Stimulated activated CD4-positive, alpha-beta T cell treated with anti-CD3 and anti-CD28 coated beads, TNF-alpha, amount 100 ng/mL, for 48 hours (primary cell): ENCODE measurements around the gene TXNRD2.

Experiments used
- DNase-seq, 3 donors: peaks; one replicate each; pipeline ENCODE4 v3.0.0-alpha.2; 2020; ENCODE audit warnings: low read depth in 3 of 3

The TXNRD2 gene

GRCh38 chr22:19979712-19980493 lies 38.3 kb upstream of the TXNRD2 start:
- DNase-seq = no peak

- DNase-seq = no peak
Measured at GRCh38 chr22:19978748-19979147, 37.1 kb upstream of the TXNRD2 start.

DNA sequence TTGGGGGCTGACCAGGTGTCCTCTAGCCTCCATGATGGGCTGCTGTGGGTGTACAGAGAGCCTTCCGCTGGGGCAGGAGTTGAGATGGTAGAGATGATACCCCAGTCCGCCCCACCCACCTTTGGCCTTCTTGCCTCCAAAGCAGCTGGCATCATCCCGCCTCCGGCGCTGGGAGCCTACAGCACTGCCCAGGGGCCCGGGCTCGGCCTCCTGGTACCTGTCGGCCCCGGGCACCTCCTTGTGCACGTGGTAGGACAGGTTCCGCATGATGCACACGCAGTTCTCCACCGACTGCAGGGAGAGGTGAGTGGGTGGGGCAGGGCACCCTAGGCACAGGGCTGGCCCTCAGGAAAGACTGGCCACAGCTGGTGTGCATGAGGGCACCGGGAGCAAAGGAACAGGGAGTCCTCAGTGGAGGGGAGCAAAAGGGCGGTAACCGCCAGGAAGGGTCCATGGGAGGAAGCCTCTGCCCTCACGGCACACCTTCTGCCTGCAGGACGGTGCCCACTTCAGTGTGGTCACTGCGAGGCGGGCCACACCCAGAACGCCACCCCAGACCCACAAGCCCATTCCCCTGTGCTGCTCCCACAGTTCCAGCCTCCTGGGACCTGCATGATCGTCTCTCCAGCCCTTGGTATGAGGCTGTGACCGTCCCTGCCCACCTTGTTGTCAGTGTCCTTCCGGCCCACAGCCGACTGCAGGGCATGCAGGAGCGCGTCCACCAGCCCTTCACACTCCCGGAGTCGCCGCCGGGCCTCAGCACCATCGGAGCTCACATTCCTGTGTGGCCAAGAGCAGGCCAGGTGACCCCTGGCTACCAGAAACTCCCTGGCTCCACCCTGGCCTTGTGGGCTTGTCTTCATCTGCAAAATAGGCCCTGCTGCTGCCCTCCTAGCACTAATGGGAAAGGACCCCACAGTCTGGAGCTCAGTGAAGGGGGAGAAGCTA lies 36.0 kb upstream of the TXNRD2 start:
- no peak for DNase-seq

DNA sequence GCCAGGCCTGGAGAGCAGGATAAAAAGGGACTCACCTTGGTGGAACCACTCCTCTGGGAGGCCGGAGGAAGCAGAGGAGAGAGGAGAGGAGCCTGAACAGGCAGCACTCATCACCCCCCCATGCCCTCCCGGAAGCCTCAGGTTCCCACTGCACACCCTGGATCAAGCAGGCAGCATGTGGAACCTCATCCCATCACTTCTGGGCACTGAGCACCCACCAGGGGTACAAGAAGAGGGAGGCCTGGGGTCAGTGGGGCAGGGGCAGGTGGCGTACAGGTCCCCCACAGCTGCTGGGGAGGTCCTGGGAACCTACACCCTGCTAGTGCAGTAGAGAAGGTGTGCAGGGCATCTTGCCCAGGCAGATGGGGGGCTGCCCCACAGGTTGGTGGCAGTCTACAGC lies 35.1 kb upstream of the TXNRD2 start:
- DNase-seq = no peak

DNA sequence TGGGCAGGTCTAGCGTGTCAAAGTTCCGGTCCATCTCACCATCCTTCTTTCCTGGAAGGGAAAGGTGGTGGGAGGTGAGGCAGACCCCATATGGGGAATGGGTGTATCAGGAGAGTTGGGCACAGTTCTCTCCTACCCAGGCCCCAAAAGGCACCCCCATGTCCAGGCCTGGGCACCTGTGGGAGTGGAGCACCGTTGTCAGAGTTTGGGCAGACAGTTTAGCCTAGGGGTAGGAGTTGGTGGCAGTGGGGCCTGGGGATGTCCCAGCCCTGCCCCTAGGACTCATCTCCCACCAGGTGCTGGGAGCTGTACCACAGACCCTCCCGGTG lies 34.1 kb upstream of the TXNRD2 start:
- DNase-seq = no peak

DNA sequence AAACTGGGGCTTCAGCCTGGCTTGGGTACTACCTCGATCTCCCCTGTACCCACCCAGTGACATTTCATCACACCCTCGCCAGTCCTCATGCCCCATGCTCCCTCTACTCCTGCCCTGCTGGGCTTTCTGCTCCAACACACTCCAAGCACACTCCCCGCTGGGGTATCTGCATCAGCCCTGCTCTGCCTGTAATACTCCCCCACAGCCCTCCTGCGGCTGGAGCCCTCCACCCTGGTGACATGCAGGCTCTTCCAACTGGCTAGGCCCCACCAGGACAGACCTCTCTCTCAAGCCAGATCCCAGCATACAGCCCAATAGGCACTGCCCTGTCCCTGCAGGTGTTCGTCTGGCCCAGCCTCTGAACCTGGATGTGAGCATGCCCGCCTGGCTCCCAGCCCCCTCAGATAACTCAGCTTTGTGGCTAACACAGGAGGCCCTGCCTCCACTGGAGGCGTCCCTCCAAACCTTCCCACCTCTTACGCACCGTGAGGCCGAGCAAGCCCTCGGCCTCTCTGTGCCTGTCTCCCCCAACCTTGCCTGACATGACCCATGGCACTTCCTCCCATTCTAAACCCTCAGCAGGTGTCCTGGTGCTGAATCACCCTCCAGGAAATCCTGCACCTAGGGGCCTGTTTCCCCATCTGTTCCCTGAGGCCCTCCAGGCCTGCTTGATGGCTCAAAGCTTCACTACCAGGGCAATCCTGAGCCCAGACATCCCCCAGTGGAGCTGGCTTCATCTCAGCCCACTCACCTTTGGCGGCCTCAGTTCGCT lies 33.5 kb upstream of the TXNRD2 start:
- no peak for DNase-seq

- no peak for DNase-seq
Measured at GRCh38 chr22:19974268-19974861, 32.7 kb upstream of the TXNRD2 start.

DNA sequence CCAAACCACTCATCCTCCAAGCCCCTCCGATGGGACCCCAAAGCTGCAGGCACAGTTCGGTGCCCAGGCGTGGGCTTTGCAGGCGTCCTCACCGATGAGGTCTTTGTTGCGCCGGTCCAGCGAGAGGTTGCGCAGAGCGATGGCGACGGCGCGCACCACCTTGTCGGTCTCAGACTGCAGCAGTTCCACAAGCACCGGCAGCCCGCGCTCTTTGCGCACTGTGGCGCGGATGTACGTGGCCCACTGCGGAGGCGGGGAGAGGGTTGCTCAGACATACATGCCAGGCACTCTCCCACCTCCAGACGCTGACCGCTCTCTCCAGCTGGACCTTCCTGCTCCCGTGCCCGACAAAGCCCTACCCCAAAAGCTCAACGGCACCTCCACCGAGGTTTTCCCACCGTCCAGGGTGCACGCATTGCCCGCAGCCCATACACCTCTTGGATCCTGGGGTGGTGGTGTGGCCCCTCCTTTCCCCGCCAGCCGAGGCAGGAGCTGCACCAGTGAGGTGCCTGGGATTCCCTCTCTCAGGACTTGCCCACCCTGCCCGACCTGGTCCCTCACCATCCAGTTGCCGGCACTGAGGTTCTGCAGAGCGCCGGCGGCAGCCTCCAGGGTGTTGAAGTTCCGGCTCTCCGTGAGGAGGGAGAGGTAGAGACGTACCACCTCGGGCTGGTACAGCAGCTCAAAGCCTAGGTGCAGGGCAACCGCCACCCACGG lies 32.1 kb upstream of the TXNRD2 start:
- no peak for DNase-seq

GRCh38 chr22:19972652-19973550 lies 31.3 kb upstream of the TXNRD2 start:
- DNase-seq = no peak

- DNase-seq = no peak
Measured at GRCh38 chr22:19972251-19972650, 30.6 kb upstream of the TXNRD2 start.

DNA sequence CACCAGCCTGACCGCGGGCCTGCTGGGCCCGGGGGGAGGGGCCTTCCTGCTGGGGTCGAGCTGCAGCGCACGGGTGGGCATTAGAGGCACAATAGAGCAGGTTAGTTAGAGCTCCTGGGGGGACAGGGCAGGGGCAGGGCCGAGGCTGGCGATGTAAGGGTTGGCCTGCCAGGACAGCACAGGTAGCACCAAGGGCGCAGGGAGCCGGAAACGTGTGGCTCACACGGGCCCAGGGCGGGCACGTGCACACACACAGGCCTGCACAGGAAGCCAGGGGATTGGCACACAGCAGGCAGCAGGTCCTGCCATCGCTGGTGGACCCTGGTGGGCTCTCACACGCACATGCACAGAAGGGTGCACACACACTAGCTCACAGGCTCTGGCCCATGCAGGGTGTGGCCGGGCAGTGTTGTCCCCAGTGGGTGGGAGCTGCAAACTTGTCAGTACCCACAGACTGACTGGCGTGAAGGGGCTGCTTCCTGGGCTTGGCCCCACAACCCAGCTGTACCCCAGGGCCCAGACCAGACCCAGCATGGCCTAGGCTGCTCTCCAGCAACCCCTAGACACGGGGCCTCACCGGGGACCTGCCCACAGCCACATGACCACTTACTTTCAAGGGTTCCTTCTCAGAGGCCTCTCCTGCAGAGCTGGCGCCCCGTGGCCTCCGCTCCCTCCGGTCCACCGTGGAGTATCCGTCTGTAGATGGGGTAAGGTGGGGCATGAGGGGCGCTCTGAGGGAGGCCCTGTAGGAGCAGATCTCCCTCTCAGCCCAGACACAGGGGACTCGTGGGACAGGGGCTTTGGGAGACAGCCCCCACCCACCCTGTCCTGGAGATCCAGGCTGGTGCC lies 29.9 kb upstream of the TXNRD2 start:
- no peak for DNase-seq

GRCh38 chr22:19970479-19971275 lies 29.1 kb upstream of the TXNRD2 start:
- DNase-seq = peak; percentile 54 to 71 (median 70)

DNA sequence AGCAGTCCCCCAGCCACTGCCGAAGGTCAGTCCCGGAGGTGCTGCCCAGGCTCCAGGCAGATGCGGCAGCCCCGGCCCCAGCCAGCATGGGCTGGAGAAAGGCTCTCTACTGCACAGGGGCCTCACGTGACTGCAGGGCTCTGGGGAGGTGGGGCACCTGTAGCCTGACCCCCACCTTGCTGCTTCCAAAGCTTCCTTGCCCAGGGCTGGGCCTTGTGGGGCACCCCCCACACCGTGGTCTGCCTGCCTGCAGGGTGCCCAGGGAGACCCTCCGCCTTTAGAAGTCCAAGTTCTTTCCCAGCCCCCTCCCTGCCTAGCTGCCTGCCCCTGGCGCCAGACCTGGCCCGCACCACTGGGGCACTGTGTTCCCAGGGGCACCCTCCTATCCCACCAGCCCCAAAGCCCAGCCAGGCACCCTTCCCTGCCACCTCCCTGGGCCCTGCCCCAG lies 28.4 kb upstream of the TXNRD2 start:
- no peak for DNase-seq

DNA sequence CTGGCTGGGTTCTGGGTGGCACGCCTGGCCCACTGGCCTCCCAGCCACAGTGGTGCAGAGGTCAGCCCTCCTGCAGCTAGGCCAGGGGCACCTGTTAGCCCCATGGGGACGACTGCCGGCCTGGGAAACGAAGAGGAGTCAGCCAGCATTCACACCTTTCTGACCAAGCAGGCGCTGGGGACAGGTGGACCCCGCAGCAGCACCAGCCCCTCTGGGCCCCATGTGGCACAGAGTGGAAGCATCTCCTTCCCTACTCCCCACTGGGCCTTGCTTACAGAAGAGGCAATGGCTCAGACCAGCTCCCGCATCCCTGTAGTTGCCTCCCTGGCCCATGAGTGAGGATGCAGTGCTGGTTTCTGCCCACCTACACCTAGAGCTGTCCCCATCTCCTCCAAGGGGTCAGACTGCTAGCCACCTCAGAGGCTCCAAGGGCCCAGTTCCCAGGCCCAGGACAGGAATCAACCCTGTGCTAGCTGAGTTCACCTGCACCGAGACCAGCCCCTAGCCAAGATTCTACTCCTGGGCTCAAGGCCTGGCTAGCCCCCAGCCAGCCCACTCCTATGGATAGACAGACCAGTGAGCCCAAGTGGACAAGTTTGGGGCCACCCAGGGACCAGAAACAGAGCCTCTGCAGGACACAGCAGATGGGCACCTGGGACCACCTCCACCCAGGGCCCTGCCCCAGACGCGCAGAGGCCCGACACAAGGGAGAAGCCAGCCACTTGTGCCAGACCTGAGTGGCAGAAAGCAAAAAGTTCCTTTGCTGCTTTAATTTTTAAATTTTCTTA lies 27.7 kb upstream of the TXNRD2 start:
- no peak for DNase-seq

GRCh38 chr22:19968450-19968891 lies 26.9 kb upstream of the TXNRD2 start:
- no peak for DNase-seq

DNA sequence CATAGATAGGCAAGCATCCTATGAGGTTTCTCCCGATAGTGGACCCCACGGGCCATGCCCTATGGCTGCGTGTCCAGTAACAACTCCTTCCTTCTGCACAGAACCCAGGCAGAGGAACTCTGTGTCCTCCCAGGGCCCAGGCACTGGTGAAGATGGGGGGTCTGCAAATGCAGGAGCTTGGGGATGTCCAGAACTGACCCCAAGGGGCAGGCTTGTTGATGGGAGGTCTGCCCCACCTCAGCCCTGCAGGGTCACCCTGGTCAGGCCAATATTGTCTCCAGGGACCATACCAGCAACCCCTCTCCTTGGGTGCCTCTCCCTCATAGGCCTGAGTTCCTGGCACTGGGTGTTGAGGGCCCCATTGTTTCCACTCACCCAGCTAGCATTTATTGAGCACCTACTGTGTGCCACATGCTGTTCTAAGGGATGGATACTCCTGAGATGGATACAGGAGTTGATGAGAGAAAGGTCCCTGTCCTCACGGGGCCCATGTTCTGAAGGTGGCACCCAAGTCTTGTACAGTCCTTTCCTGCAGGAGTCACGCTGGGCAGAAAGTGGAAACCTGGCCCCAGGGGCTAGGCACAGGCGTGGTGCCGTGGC lies 26.3 kb upstream of the TXNRD2 start:
- no peak for DNase-seq
